CD14-positive monocyte (primary cell): ENCODE results near the gene IKBKE. TPM values are rescaled to one million over a fixed set of nuclear protein-coding genes. Genes with fewer than 3 reads are reported as not detected.

Source experiments
- DNase-seq, 3 donors: peaks; one replicate each; pipeline ENCODE4 v3.0.0-alpha.2; 2011 to 2022
- H2AFZ ChIP-seq: 2 replicates; pipeline ENCODE4 v1.6.0; 2012; ENCODE audit warnings: mild to moderate bottlenecking, low read depth, low read length, inconsistent platforms; ENCODE audit not compliant: insufficient read depth, poor library complexity, severe bottlenecking
- H3K27ac ChIP-seq, 2 donors: 1 replicate in 1 of 2; 2 replicates in 1 of 2; pipeline ENCODE4 v1.5.1; 2012 to 2013; ENCODE audit warnings: low read length in 2 of 2, control low read depth in 1 of 2, inconsistent platforms in 1 of 2, low read depth in 1 of 2, mild to moderate bottlenecking in 1 of 2
- H3K27me3 ChIP-seq, 2 donors: one replicate each; pipeline versions ENCODE4 v1.6.0 to v1.6.1; 2011 to 2013; ENCODE audit warnings: low read length in 2 of 2; ENCODE audit not compliant: control insufficient read depth in 2 of 2, insufficient read depth in 2 of 2
- H3K36me3 ChIP-seq, 2 donors: replicated peaks in 1 of 2; 1 replicate in 1 of 2; 2 replicates in 1 of 2; pipeline versions ENCODE4 v1.5.1 to v1.6.1; 2012 to 2013; ENCODE audit warnings: low read length in 2 of 2, control low read depth in 1 of 2, inconsistent platforms in 1 of 2, mild to moderate bottlenecking in 1 of 2; ENCODE audit not compliant: insufficient read depth in 2 of 2, control insufficient read depth in 1 of 2
- H3K4me1 ChIP-seq, 2 donors: 1 replicate in 1 of 2; 2 replicates in 1 of 2; pipeline versions ENCODE4 v1.5.1 to v1.6.1; 2012 to 2013; ENCODE audit warnings: low read length in 2 of 2, control low read depth in 1 of 2, inconsistent platforms in 1 of 2, mild to moderate bottlenecking in 1 of 2, moderate library complexity in 1 of 2; ENCODE audit not compliant: insufficient read depth in 2 of 2, control insufficient read depth in 1 of 2
- H3K4me2 ChIP-seq: replicated peaks from 2 replicates; pipeline ENCODE3; 2012; ENCODE audit warnings: low read length, moderate library complexity, mild to moderate bottlenecking; ENCODE audit not compliant: poor library complexity, severe bottlenecking; ENCODE audit errors: extremely low read depth
- H3K4me3 ChIP-seq, 3 experiments: fragments of 200-600 bp in 1 of 3; sonication (generic) in 1 of 3; replicated peaks in 1 of 3; 1 replicate in 2 of 3; 2 replicates in 1 of 3; pipeline ENCODE4 v1.5.1; 2011 to 2013; ENCODE audit warnings: low read length in 3 of 3, mild to moderate bottlenecking in 3 of 3, control low read depth in 2 of 3, low read depth in 2 of 3, inconsistent platforms in 1 of 3, moderate library complexity in 1 of 3
- H3K79me2 ChIP-seq: 2 replicates; pipeline ENCODE4 v1.6.0; 2012; ENCODE audit warnings: mild to moderate bottlenecking, control low read depth, inconsistent platforms, low read length, moderate library complexity; ENCODE audit not compliant: insufficient read depth
- H3K9ac ChIP-seq: 2 replicates; pipeline ENCODE4 v1.6.0; 2017; ENCODE audit warnings: low read length, mild to moderate bottlenecking; ENCODE audit not compliant: insufficient read depth, poor library complexity, severe bottlenecking
- H3K9me3 ChIP-seq, 2 donors: replicated peaks in 1 of 2; 1 replicate in 1 of 2; 2 replicates in 1 of 2; pipeline versions ENCODE4 v1.5.1 to v1.6.1; 2012 to 2013; ENCODE audit warnings: low read length in 2 of 2, control low read depth in 1 of 2; ENCODE audit not compliant: control insufficient read depth in 1 of 2, insufficient read depth in 1 of 2
- H4K20me1 ChIP-seq: 2 replicates; pipeline ENCODE4 v1.6.0; 2012; ENCODE audit warnings: mild to moderate bottlenecking, low read length, control low read depth, moderate library complexity; ENCODE audit not compliant: insufficient read depth
- H3K27ac Mint-ChIP-seq, 7 donors: one replicate each; pipeline ENCODE4 v1.8.0; 2020; ENCODE audit warnings: mild to moderate bottlenecking in 7 of 7, mixed read lengths in 7 of 7, moderate library complexity in 6 of 7, inconsistent platforms in 2 of 7
- H3K27me3 Mint-ChIP-seq, 3 donors: one replicate each; pipeline ENCODE4 v1.8.0; 2021 to 2022; ENCODE audit warnings: low read depth in 3 of 3, mild to moderate bottlenecking in 3 of 3, mixed read lengths in 3 of 3, moderate library complexity in 3 of 3, inconsistent platforms in 1 of 3
- H3K36me3 Mint-ChIP-seq, 2 donors: one replicate each; pipeline ENCODE4 v1.8.0; 2020; ENCODE audit warnings: mixed read lengths in 2 of 2, inconsistent platforms in 1 of 2, mild to moderate bottlenecking in 1 of 2
- H3K4me1 Mint-ChIP-seq: one replicate; pipeline ENCODE4 v1.8.0; 2020; ENCODE audit warnings: mild to moderate bottlenecking, mixed read lengths
- H3K4me3 Mint-ChIP-seq, 2 donors: one replicate each; pipeline ENCODE4 v1.8.0; 2020; ENCODE audit warnings: mild to moderate bottlenecking in 2 of 2, mixed read lengths in 2 of 2, moderate library complexity in 1 of 2
- H3K9me3 Mint-ChIP-seq, 7 donors: one replicate each; pipeline ENCODE4 v1.8.0; 2020 to 2022; ENCODE audit warnings: mixed read lengths in 7 of 7, mild to moderate bottlenecking in 6 of 7, moderate library complexity in 6 of 7, inconsistent platforms in 2 of 7
- WGBS: methylation state at CpG from one replicate; pipeline ENCODE4 v1.1.5; 2013; ENCODE audit warnings: missing lambda C conversion rate; ENCODE audit not compliant: insufficient coverage; 5-methylcytosine and 5-hydroxymethylcytosine counted together
- intact Hi-C, 2 donors: fragments of 100-400 bp; cut with micrococcal nuclease; formaldehyde crosslinking; loops; one replicate each; pipeline versions ENCODE4 v1.15.0 to v1.15.1; 2023
- polyA plus RNA-seq, 3 donors: library from polyadenylated mRNA; depleted of rRNA in 1 of 3; unstranded in 2 of 3; stranded (reverse) in 1 of 3; fragments of 300-500 nt in 2 of 3; fragments of >200 nt in 1 of 3; fragmentation: Illumina TruSeq in 2 of 3; gene quantifications; 1 replicate in 2 of 3; 2 replicates in 1 of 3; pipeline ENCODE4 v1.2.3, GENCODE V29; 2012 to 2021
- TF ChIP-seq, protein P1 (sequence below): fragments of 200-600 bp; IDR thresholded peaks from one replicate; pipeline ENCODE4 v1.8.0; 2022; ENCODE audit warnings: antibody characterized with exemption, mild to moderate bottlenecking

Gene IKBKE
- polyA plus RNA-seq, 3 donors = 35.6 to 40.7 (median 37.6) TPM

DNA sequence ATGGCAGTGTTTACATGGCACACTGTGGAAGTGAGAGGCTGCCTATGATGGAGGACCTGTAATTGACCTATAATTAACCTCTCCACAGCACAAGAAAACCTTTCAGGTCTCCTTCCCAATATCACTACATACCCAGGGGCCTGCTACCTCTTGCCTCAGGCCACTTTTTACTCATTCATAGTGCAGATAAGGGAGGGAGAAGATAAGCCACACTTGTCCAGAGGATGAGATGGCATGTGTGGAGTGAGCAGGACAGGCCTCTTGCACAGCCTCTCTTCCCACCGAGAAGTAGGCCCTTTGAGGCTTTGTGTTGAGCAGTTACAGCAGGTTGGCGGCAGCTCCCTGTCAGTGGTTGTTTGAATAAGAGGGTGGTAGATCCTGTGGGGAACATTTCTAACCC, 31.1 kb upstream of the IKBKE start:
- no peak for DNase-seq
- no peaks in the 10 kb centered on the region for H3K9me3 Mint-ChIP-seq
- H3K4me3 Mint-ChIP-seq = no peak overlapping the region
- H3K9ac ChIP-seq = no peak overlapping the region
- H3K4me3 ChIP-seq = no peak overlapping the region
- no peak overlapping the region for H2AFZ ChIP-seq
- H3K9me3 ChIP-seq = no peaks in the 10 kb centered on the region
- peak overlapping the region in 1 of 2 donors; percentile 21 for H3K27ac ChIP-seq
- H3K36me3 Mint-ChIP-seq = peaks cover 95 to 97% of the 10 kb centered on the region in 2 donors
- peaks cover 0 to 5% (median 1%) of the 10 kb centered on the region in 3 donors for H3K27me3 Mint-ChIP-seq
- H3K27me3 ChIP-seq = no peaks in the 10 kb centered on the region
- H3K4me2 ChIP-seq = no peak overlapping the region
- peaks cover 96 to 100% of the 10 kb centered on the region in 2 donors for H3K36me3 ChIP-seq
- no peaks in the 10 kb centered on the region for H3K4me1 Mint-ChIP-seq
- WGBS = 100% methylated on average over 1 of the region's 2 CpGs
- TF ChIP-seq, protein P1, sequence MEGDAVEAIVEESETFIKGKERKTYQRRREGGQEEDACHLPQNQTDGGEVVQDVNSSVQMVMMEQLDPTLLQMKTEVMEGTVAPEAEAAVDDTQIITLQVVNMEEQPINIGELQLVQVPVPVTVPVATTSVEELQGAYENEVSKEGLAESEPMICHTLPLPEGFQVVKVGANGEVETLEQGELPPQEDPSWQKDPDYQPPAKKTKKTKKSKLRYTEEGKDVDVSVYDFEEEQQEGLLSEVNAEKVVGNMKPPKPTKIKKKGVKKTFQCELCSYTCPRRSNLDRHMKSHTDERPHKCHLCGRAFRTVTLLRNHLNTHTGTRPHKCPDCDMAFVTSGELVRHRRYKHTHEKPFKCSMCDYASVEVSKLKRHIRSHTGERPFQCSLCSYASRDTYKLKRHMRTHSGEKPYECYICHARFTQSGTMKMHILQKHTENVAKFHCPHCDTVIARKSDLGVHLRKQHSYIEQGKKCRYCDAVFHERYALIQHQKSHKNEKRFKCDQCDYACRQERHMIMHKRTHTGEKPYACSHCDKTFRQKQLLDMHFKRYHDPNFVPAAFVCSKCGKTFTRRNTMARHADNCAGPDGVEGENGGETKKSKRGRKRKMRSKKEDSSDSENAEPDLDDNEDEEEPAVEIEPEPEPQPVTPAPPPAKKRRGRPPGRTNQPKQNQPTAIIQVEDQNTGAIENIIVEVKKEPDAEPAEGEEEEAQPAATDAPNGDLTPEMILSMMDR = no peak
- no peak overlapping the region for H3K27ac Mint-ChIP-seq
- intact Hi-C loops = loop anchor here in 1 of 2 donors (10.0 kb wide), 1 partner anchor 294 kb away; no protein-coding TSS in a partner anchor
- no peaks in the 10 kb centered on the region for H3K79me2 ChIP-seq
- no peaks in the 10 kb centered on the region for H4K20me1 ChIP-seq
- H3K4me1 ChIP-seq = no peaks in the 10 kb centered on the region

DNA sequence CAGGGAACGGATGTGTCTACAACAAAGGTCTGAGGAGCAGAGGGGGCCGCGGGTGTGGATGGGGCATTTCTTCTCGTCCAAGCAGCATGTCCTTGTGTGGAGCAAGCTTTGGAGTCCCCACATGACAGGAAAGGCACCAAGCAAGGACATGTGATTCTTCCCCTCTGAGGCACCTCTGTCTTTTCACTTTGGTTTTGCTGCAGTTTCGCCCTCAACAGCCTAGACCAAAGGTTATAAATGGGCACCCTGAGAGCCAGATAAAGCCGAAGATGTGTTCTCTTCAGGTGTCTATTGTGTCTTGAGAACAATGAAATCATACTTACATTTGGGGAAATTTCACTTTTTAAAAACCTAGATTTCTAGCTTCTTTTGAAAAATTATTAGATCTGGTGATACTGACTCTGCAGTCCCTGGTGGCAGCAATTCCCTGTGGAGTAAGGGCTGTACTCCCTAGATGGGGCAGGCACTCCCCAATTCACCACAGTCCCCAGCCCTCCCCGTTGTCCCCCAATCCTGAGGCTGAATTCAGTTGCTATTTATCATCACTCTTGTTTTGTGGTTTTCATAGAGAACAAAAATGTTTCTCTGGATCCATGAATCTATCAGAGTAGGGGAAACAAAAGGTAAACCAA, 28.8 kb upstream of the IKBKE start:
- Histone ChIP-seq H3K4me3 (no peak overlapping the region), H3K36me3 (peaks cover 99 to 100% of the 10 kb centered on the region in 2 donors), H3K27me3 (no peaks in the 10 kb centered on the region), H3K27ac (no peak overlapping the region), H3K4me2 (no peak overlapping the region), H4K20me1 (peaks cover 4% of the 10 kb centered on the region), H3K9me3 (no peaks in the 10 kb centered on the region), H3K4me1 (no peaks in the 10 kb centered on the region), H2AFZ (no peak overlapping the region), H3K9ac (no peak overlapping the region), H3K79me2 (no peaks in the 10 kb centered on the region)
- WGBS = 100% methylated on average over 4 of the region's 7 CpGs
- H3K36me3 Mint-ChIP-seq = peaks cover 97% of the 10 kb centered on the region in 2 donors
- H3K27ac Mint-ChIP-seq = peak overlapping the region in 3 of 7 donors; percentile 9 to 29 (median 28)
- H3K4me3 Mint-ChIP-seq = no peak overlapping the region
- TF ChIP-seq, protein P1 = no peak
- peaks cover 0 to 5% (median 1%) of the 10 kb centered on the region in 3 donors for H3K27me3 Mint-ChIP-seq
- H3K9me3 Mint-ChIP-seq = no peaks in the 10 kb centered on the region
- intact Hi-C loops = no loop called here
- DNase-seq = no peak
- H3K4me1 Mint-ChIP-seq = no peaks in the 10 kb centered on the region
